ENCODE data around the gene CRTC1.
"Not testable (repeated sequence)": the region's sequence is repeated elsewhere in the genome, so short reads cannot be mapped to it uniquely, and the experiment has no call there.

Gene CRTC1

GRCh38 chr19:18733762-18734332, 50.4 kb downstream of the CRTC1 start:
- not testable (repeated sequence) for FAIRE-seq

GRCh38 chr19:18735324-18735723, 51.8 kb downstream of the CRTC1 start:
- FAIRE-seq: no peak

- no peak for FAIRE-seq
These were observed 52.3 kb downstream of the CRTC1 start for GRCh38 chr19:18735752-18736151.

- no peak for FAIRE-seq
These were observed 53.2 kb downstream of the CRTC1 start for GRCh38 chr19:18736415-18737336.

- FAIRE-seq: no peak
These were observed 54.0 kb downstream of the CRTC1 start for GRCh38 chr19:18737337-18737953.

- FAIRE-seq: no peak
These were observed 54.5 kb downstream of the CRTC1 start for GRCh38 chr19:18737954-18738351.

GRCh38 chr19:18738961-18739690, 55.6 kb downstream of the CRTC1 start:
- FAIRE-seq: no peak

- peak; percentile 60 for FAIRE-seq
These were observed 57.9 kb downstream of the CRTC1 start for GRCh38 chr19:18741124-18742121.

- no peak for FAIRE-seq
These were observed 58.8 kb downstream of the CRTC1 start for GRCh38 chr19:18742324-18742723.

GRCh38 chr19:18742838-18743783, 59.6 kb downstream of the CRTC1 start:
- FAIRE-seq: no peak

- FAIRE-seq: no peak
These were observed 60.4 kb downstream of the CRTC1 start for GRCh38 chr19:18743784-18744418.

GRCh38 chr19:18745012-18745735, 61.7 kb downstream of the CRTC1 start:
- no peak for FAIRE-seq

- FAIRE-seq: no peak
These were observed 62.5 kb downstream of the CRTC1 start for GRCh38 chr19:18745931-18746330.

- FAIRE-seq: no peak
These were observed 63.2 kb downstream of the CRTC1 start for GRCh38 chr19:18746401-18747325.

GRCh38 chr19:18749362-18750231, 66.1 kb downstream of the CRTC1 start:
- no peak for FAIRE-seq

GRCh38 chr19:18750295-18750970, 67.0 kb downstream of the CRTC1 start:
- FAIRE-seq: no peak

GRCh38 chr19:18751571-18751970, 68.1 kb downstream of the CRTC1 start:
- FAIRE-seq: no peak
